ENCODE measurements around the gene EGFL7.

Gene EGFL7

GRCh38 chr9:136712690-136713544 lies 50.2 kb downstream of the EGFL7 start:
- Histone ChIP-seq H3K27me3 (replicated peaks; ENCODE audit: control insufficient read depth, insufficient read depth, low read length) (peaks cover 2% of the 10 kb centered on the region), H3K36me3 (ENCODE audit: control insufficient read depth, insufficient read depth, low read length) (no peaks in the 10 kb centered on the region), H3K4me3 (replicated peaks; ENCODE audit: low read depth, low read length) (no peak overlapping the region)
- DNase-seq (ENCODE audit: extremely low read depth, insufficient read length), result no peak
- no peak for TF ChIP-seq CTCF (IDR thresholded peaks at IDR 0.05; ENCODE audit: insufficient read depth, low read length, poor library complexity, severe bottlenecking)

DNA sequence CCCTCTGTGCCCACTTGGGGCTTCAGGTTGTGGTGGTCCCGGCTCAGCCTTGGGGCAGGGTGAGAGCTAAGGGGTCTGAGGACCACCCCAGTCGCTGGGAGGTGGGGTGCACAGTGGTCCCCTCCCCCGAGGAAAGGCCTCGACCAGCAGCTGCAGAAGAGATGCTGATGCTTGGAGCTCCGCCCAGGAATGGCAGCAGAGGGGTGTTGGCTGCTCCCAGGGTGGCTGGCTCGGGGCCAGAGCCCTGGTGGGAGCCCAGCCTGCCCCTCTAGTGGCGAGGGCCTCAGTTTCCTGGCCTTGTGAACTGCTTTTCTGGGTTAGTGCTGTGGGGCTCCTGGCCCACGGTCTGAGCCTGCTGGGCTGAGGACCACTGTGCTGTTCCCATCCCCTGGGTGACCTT lies 50.8 kb downstream of the EGFL7 start:
- TF ChIP-seq CTCF (IDR thresholded peaks at IDR 0.05; ENCODE audit: insufficient read depth, low read length, poor library complexity, severe bottlenecking), result no peak
- no peaks in the 10 kb centered on the region for H3K36me3 ChIP-seq (ENCODE audit: control insufficient read depth, insufficient read depth, low read length)
- H3K4me3 ChIP-seq (replicated peaks; ENCODE audit: low read depth, low read length), result no peak overlapping the region
- no peak for DNase-seq (ENCODE audit: extremely low read depth, insufficient read length)
- H3K27me3 ChIP-seq (replicated peaks; ENCODE audit: control insufficient read depth, insufficient read depth, low read length), result peaks cover 2% of the 10 kb centered on the region

DNA sequence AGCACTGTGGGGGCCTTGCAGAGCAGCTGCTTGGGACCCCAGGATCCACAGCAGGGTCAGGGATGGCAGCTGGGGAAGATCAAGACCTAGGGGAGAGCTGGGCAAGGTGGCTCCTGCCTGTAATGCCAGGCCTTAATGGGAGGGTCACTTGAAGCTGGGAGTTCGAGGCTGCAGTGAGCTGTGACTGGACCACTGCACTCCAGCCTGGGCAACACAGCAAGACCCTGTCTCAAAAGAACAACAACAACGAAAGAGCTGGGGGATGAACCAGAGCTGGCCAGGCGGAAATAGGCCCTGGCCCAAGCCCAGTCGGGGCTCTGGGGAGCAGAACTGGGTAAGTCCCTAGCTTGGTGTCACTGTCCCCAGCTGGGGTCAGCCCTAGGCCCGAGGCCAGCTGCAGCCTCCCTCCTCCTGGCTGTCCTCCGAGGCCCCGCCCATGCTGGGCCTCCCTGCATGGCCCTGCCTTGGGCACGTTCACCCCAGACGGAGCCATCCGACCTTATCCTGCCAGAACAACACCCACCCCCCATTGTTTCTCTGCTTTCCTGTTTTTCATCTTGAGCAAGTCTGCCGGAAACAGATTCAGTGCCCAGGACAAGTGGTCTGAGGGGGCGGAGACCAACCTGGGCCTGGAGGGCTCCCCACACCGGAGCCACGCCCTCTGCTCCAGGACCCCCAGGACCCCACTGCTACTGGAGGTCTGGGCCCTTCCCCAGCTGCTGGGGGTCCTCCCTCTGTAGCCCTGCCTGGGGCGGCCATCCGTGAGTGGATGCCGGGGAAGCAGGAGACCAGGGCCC lies 51.6 kb downstream of the EGFL7 start:
- Histone ChIP-seq H3K27me3 (replicated peaks; ENCODE audit: control insufficient read depth, insufficient read depth, low read length) (peaks cover 2% of the 10 kb centered on the region), H3K36me3 (ENCODE audit: control insufficient read depth, insufficient read depth, low read length) (no peaks in the 10 kb centered on the region), H3K4me3 (replicated peaks; ENCODE audit: low read depth, low read length) (no peak overlapping the region)
- no peak for TF ChIP-seq CTCF (IDR thresholded peaks at IDR 0.05; ENCODE audit: insufficient read depth, low read length, poor library complexity, severe bottlenecking)
- no peak for DNase-seq (ENCODE audit: extremely low read depth, insufficient read length)

DNA sequence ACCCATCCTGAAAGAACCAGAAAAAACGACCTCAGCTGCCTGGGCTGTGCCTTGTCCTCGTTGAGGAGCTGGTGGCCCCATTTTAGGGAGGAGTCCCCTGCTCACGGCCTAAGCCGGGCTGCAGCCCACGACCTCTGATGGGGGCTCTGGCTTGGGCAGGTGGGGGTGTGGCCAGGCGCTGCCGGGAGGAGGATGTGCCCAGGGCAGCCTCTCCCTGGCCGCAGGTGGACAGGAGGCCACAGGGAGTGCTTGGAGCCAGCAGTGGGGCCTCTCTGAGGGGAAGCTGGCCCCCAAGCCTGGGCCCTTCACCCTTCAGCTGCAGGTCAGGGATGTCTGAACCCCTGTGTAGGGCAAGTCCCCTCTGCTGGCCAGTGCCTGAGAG lies 52.2 kb downstream of the EGFL7 start:
- no peak for TF ChIP-seq CTCF (IDR thresholded peaks at IDR 0.05; ENCODE audit: insufficient read depth, low read length, poor library complexity, severe bottlenecking)
- H3K27me3 ChIP-seq (replicated peaks; ENCODE audit: control insufficient read depth, insufficient read depth, low read length), result peaks cover 2% of the 10 kb centered on the region
- no peak overlapping the region for H3K4me3 ChIP-seq (replicated peaks; ENCODE audit: low read depth, low read length)
- no peaks in the 10 kb centered on the region for H3K36me3 ChIP-seq (ENCODE audit: control insufficient read depth, insufficient read depth, low read length)
- no peak for DNase-seq (ENCODE audit: extremely low read depth, insufficient read length)

DNA sequence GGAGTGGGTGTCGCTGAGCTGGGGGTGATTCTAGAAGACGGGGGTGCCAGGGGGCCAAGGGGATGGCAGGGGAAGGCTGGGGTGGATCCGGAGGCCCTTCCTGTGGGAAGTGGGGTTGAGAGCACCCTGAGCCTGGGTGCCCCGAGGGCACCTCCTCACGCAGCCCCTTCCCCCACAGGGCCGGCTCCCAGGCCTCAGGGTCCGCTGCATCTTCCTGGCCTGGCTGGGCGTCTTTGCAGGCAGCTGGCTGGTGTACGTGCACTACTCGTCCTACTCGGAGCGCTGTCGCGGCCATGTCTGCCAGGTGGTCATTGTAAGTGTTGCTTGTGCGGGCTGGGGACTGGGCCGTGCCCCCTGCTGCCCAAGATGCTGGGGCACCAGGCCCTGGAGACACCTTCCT lies 54.7 kb downstream of the EGFL7 start:
- H3K27me3 ChIP-seq (replicated peaks; ENCODE audit: control insufficient read depth, insufficient read depth, low read length), result peaks cover 2% of the 10 kb centered on the region
- peaks cover 3% of the 10 kb centered on the region for H3K36me3 ChIP-seq (ENCODE audit: control insufficient read depth, insufficient read depth, low read length)
- H3K4me3 ChIP-seq (replicated peaks; ENCODE audit: low read depth, low read length), result no peak overlapping the region
- no peak for DNase-seq (ENCODE audit: extremely low read depth, insufficient read length)
- no peak for TF ChIP-seq CTCF (IDR thresholded peaks at IDR 0.05; ENCODE audit: insufficient read depth, low read length, poor library complexity, severe bottlenecking)
